HK-2 (cell line): ENCODE data around the gene PHF21A.

Experiments used
- DNase-seq: peaks from one replicate; pipeline ENCODE4 v3.0.0-alpha.2; 2018; ENCODE audit not compliant: unreplicated experiment

Gene PHF21A

GRCh38 chr11:45934580-45935318 is 186.5 kb downstream of the PHF21A start:
- no peak for DNase-seq

GRCh38 chr11:45933846-45934579 is 187.2 kb downstream of the PHF21A start:
- no peak for DNase-seq

GRCh38 chr11:45933131-45933831 is 188.0 kb downstream of the PHF21A start:
- peak; percentile 46 for DNase-seq

- DNase-seq, result no peak
Observed at GRCh38 chr11:45932217-45932616, 189.0 kb downstream of the PHF21A start.

GRCh38 chr11:45931739-45932138 is 189.5 kb downstream of the PHF21A start:
- DNase-seq, result no peak

GRCh38 chr11:45930951-45931570 is 190.2 kb downstream of the PHF21A start:
- DNase-seq, result no peak

GRCh38 chr11:45930031-45930794 is 191.0 kb downstream of the PHF21A start:
- DNase-seq, result no peak

GRCh38 chr11:45929486-45930030 is 191.7 kb downstream of the PHF21A start:
- DNase-seq, result no peak

GRCh38 chr11:45928535-45929215 is 192.6 kb downstream of the PHF21A start:
- no peak for DNase-seq

- DNase-seq, result no peak
Observed at GRCh38 chr11:45927684-45928413, 193.4 kb downstream of the PHF21A start.

- DNase-seq, result no peak
Observed at GRCh38 chr11:45927332-45927683, 193.9 kb downstream of the PHF21A start.

GRCh38 chr11:45926536-45927331 is 194.5 kb downstream of the PHF21A start:
- no peak for DNase-seq

GRCh38 chr11:45926001-45926401 is 195.3 kb downstream of the PHF21A start:
- no peak for DNase-seq

- DNase-seq, result no peak
Observed at GRCh38 chr11:45925550-45925949, 195.7 kb downstream of the PHF21A start.

- no peak for DNase-seq
Observed at GRCh38 chr11:45924927-45925326, 196.3 kb downstream of the PHF21A start.

GRCh38 chr11:45924036-45924915 is 197.0 kb downstream of the PHF21A start:
- DNase-seq, result no peak

GRCh38 chr11:45922425-45923082 is 198.7 kb downstream of the PHF21A start, which contains the start of gene LARGE2:
Gene LARGE2 (plus strand): TSS chr11:45922656. CDS start chr11:45922883, 227 bp downstream.
- DNase-seq, result no peak
